Neutrophil (primary cell): ENCODE results near the gene MYL12A.

Experiments used
- H3K27ac ChIP-seq: fragments of 200-600 bp; sonication (generic); 2 replicates; pipeline ENCODE4 v1.5.1; 2016; ENCODE audit warnings: mild to moderate bottlenecking, moderate library complexity
- H3K27me3 ChIP-seq: fragments of 200-600 bp; sonication (generic); 2 replicates; pipeline ENCODE4 v1.6.0; 2016; ENCODE audit warnings: mild to moderate bottlenecking
- H3K36me3 ChIP-seq: fragments of 200-600 bp; sonication (generic); 2 replicates; pipeline ENCODE4 v1.5.1; 2017
- H3K4me1 ChIP-seq, 2 experiments: fragments of 200-600 bp in 1 of 2; sonication (generic) in 1 of 2; 1 replicate in 1 of 2; 2 replicates in 1 of 2; pipeline versions ENCODE4 v1.5.1 to v1.6.1; 2013 to 2016; ENCODE audit warnings: low read depth in 1 of 2, low read length in 1 of 2, mild to moderate bottlenecking in 1 of 2, moderate library complexity in 1 of 2; ENCODE audit not compliant: control insufficient read depth in 1 of 2, insufficient read depth in 1 of 2
- H3K4me3 ChIP-seq, 2 experiments: fragments of 200-600 bp in 1 of 2; sonication (generic) in 1 of 2; 1 replicate in 1 of 2; 2 replicates in 1 of 2; pipeline ENCODE4 v1.5.1; 2013 to 2016; ENCODE audit warnings: low read depth in 1 of 2, low read length in 1 of 2, mild to moderate bottlenecking in 1 of 2, moderate library complexity in 1 of 2
- H3K9me3 ChIP-seq: fragments of 200-600 bp; sonication (generic); 2 replicates; pipeline ENCODE4 v1.5.1; 2016
- CTCF ChIP-seq: fragments of 200-600 bp; sonication (generic); IDR thresholded peaks from 2 replicates; pipeline ENCODE4 v1.5.1; 2016; ENCODE audit warnings: antibody characterized with exemption

The MYL12A gene

GRCh38 chr18:3230401-3231334, 16.9 kb upstream of the MYL12A start:
- Histone ChIP-seq H3K27me3 (no peaks in the 10 kb centered on the region), H3K4me1 (peaks cover 8 to 12% of the 10 kb centered on the region in 2 experiments), H3K9me3 (no peaks in the 10 kb centered on the region), H3K36me3 (no peaks in the 10 kb centered on the region), H3K4me3 (no peak overlapping the region), H3K27ac (no peak overlapping the region)
- TF ChIP-seq CTCF, result no peak

GRCh38 chr18:3233004-3233403, 14.6 kb upstream of the MYL12A start:
- H3K9me3 ChIP-seq, result no peaks in the 10 kb centered on the region
- H3K4me1 ChIP-seq, result peaks cover 8 to 20% of the 10 kb centered on the region in 2 experiments
- no peaks in the 10 kb centered on the region for H3K27me3 ChIP-seq
- H3K27ac ChIP-seq, result no peak overlapping the region
- no peak overlapping the region for H3K4me3 ChIP-seq
- no peak for TF ChIP-seq CTCF
- no peaks in the 10 kb centered on the region for H3K36me3 ChIP-seq

- no peak for TF ChIP-seq CTCF
Measured at GRCh38 chr18:3233433-3234168, 14.0 kb upstream of the MYL12A start.

GRCh38 chr18:3234457-3234856, 13.1 kb upstream of the MYL12A start:
- no peak overlapping the region for H3K4me3 ChIP-seq
- no peak overlapping the region for H3K27ac ChIP-seq
- TF ChIP-seq CTCF, result no peak
- no peaks in the 10 kb centered on the region for H3K36me3 ChIP-seq
- no peaks in the 10 kb centered on the region for H3K27me3 ChIP-seq
- peaks cover 8 to 20% of the 10 kb centered on the region in 2 experiments for H3K4me1 ChIP-seq
- no peaks in the 10 kb centered on the region for H3K9me3 ChIP-seq

More at GRCh38 chr18:3233433-3234168, 14.0 kb upstream of the MYL12A start:
- H3K4me3 ChIP-seq, result no peak overlapping the region
- no peak overlapping the region for H3K27ac ChIP-seq
- H3K27me3 ChIP-seq, result no peaks in the 10 kb centered on the region
- no peaks in the 10 kb centered on the region for H3K36me3 ChIP-seq
- no peaks in the 10 kb centered on the region for H3K9me3 ChIP-seq
- H3K4me1 ChIP-seq, result peaks cover 8 to 20% of the 10 kb centered on the region in 2 experiments

- Histone ChIP-seq H3K27ac (peak overlapping the region; percentile 36), H3K36me3 (no peaks in the 10 kb centered on the region), H3K4me3 (no peak overlapping the region), H3K27me3 (no peaks in the 10 kb centered on the region), H3K9me3 (no peaks in the 10 kb centered on the region), H3K4me1 (peaks cover 8 to 20% of the 10 kb centered on the region in 2 experiments)
- no peak for TF ChIP-seq CTCF
Measured at GRCh38 chr18:3235846-3236245, 11.8 kb upstream of the MYL12A start.
